GM12892 (cell line): Measurements from ENCODE around the gene DENND1A.
A peak's percentile ranks its signal among the peaks of the same experiment; 100 is the strongest.
"Not testable (repeated sequence)": the region's sequence is repeated elsewhere in the genome, so short reads cannot be mapped to it uniquely, and the experiment has no call there.

Experiments used
- DNase-seq: peaks from one replicate; pipeline ENCODE4 v3.0.0; 2011; ENCODE audit not compliant: insufficient read length
- FAIRE-seq: peaks from 2 replicates; lab custom pipeline; 2011; peaks lifted over from hg19 to GRCh38; lab: Jason Lieb, UNC
- POLR2A ChIP-seq: IDR thresholded peaks from 2 replicates; pipeline ENCODE4 v1.6.1; 2011; ENCODE audit warnings: low read depth, low read length, control low read depth
- POLR2AphosphoS5 ChIP-seq: IDR thresholded peaks from 2 replicates; pipeline ENCODE4 v1.6.1; 2011; ENCODE audit warnings: low read depth, low read length, control low read depth
- TAF1 ChIP-seq: IDR thresholded peaks from 2 replicates; pipeline ENCODE4 v1.6.1; 2011; ENCODE audit warnings: low read depth, mild to moderate bottlenecking, control low read depth, low read length, borderline replicate concordance

Gene DENND1A

GRCh38 chr9:123943671-123944070 lies 13.7 kb upstream of the DENND1A start:
- FAIRE-seq: no peak
- TF ChIP-seq POLR2AphosphoS5 (no peak), TAF1 (no peak), POLR2A (no peak)
- no peak for DNase-seq

DNA sequence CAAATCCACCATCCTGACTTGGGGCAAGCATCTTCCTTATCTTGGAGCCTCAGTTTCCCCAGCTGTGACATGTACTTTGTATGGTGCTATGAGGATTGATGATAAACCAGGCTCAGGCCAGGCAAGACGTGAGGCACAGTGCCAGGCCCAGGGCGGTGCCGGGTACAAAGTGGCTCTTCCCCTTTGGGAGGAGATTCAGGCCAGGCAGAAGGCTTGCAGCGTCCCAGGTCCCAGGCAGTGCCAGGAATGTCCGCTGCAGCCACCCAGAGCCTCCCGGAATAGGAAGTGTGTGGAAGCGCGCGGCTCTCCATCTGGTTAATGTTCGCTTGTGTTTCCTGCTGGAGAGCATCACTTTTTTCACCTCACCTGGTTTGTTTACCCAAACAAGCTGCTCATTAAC lies 12.6 kb upstream of the DENND1A start:
- TF ChIP-seq TAF1 (no peak), POLR2AphosphoS5 (no peak), POLR2A (no peak)
- DNase-seq (no peak), FAIRE-seq (no peak)

DNA sequence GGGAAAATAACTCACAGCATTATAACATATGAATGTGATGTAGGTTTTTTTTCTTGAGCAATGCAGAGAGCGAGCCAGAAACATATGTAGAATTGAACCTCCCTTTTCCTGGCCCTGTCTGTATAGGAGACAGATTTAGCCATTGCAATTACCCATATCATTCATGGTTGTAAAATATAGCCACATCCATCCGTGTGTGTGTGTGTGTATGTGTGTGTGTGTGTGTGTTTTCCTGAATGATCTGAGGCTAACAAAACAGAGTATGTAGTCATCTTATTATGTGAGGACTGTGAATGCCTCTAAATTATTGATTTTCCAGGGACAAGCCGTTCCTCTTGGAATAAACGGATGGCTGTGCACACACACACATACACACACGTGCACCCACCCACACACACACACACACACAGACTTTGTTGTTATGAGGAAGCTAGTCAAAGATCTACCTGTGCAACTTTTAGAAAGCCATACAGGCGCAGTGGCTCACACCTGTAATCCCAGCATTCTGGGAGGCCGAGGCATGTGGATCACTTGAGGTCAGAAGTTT lies 11.7 kb upstream of the DENND1A start:
- no peak for DNase-seq
- no peak for TF ChIP-seq TAF1
- no peak for TF ChIP-seq POLR2A
- no peak for TF ChIP-seq POLR2AphosphoS5
- no peak for FAIRE-seq

DNA sequence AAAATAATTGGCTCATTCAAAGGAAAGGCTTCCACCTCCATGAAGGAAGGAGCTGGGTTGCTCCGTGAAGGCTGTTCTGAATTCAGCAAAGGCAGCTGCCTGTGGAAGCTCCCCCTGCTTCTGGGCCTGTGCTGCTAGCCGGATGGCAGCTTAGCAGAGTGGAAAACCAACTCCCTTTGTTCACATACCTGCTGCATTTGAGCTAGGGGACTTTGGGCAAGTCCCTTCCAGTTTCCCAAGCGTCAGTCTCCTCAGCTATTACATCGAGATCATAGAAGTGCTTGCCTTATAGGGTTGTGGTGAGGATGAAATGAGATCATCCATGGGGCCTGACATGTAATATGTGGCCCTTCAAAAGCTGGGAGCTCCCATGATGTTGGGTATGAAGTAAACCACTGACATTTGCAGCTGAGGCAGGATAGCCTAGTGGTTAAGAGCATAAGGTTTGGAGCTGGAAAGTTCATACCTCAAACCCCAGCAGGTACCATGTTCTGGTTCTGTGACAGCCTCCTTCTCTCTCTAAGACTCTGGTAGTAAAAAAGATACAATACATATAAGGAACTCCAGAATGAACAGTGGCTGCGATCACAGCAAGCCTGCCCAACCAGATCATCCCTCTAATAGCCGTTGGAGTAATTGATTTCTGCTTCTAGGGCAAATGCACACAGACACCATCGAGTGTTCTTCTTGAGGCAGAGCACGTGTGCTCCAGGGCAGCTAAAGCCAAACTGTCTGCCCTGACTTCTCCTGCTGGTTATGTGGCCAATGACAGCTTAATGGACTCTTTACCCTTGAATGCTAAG lies 11.0 kb upstream of the DENND1A start:
- FAIRE-seq (peak; percentile 77), DNase-seq (no peak)
- TF ChIP-seq POLR2A: peak; percentile 55; the same call in 1 of the 2 replicates
- 0 out of 2 replicates have a peak, but pooled peaks have one; percentile 42 for TF ChIP-seq POLR2AphosphoS5
- TF ChIP-seq TAF1: no peak; the same call in 1 of the 2 replicates

GRCh38 chr9:123938401-123938800 lies 8.5 kb upstream of the DENND1A start:
- TF ChIP-seq POLR2AphosphoS5 (no peak), POLR2A (no peak), TAF1 (no peak)
- no peak for DNase-seq
- FAIRE-seq: no peak

DNA sequence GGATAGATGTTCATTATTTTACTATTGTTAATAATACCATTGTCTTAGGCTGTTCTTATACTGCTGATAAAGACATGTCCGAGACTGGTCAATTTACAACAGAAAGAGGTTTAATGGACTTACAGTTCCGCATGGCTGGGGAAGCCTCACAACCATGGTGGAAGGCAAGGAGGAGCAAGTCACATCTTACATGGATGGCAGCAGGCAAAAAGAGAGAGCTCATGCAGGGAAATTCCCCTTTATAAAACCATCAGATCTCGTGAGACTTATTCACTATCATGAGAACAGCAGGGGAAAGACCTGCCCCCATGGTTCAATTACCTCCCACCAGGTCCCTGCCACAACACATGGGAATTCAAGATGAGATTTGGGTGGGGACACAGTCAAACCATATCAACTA lies 6.6 kb upstream of the DENND1A start:
- not testable (repeated sequence) for FAIRE-seq

GRCh38 chr9:123933440-123934212 lies 3.7 kb upstream of the DENND1A start:
- DNase-seq (no peak), FAIRE-seq (no peak)
- no peak for TF ChIP-seq TAF1
- TF ChIP-seq POLR2A: no peak
- TF ChIP-seq POLR2AphosphoS5: no peak

More for the DNA sequence above, 6.6 kb upstream of the DENND1A start:
- DNase-seq: not testable (repeated sequence)

GRCh38 chr9:123929177-123929869 lies 603 bp downstream of the DENND1A start:
- no peak for DNase-seq
- TF ChIP-seq POLR2AphosphoS5 (no peak), POLR2A (no peak), TAF1 (no peak)
- FAIRE-seq: peak; percentile 17

GRCh38 chr9:123928533-123929176 lies 1.3 kb downstream of the DENND1A start:
- no peak for DNase-seq
- TF ChIP-seq POLR2A (no peak), POLR2AphosphoS5 (no peak), TAF1 (no peak)
- no peak for FAIRE-seq

DNA sequence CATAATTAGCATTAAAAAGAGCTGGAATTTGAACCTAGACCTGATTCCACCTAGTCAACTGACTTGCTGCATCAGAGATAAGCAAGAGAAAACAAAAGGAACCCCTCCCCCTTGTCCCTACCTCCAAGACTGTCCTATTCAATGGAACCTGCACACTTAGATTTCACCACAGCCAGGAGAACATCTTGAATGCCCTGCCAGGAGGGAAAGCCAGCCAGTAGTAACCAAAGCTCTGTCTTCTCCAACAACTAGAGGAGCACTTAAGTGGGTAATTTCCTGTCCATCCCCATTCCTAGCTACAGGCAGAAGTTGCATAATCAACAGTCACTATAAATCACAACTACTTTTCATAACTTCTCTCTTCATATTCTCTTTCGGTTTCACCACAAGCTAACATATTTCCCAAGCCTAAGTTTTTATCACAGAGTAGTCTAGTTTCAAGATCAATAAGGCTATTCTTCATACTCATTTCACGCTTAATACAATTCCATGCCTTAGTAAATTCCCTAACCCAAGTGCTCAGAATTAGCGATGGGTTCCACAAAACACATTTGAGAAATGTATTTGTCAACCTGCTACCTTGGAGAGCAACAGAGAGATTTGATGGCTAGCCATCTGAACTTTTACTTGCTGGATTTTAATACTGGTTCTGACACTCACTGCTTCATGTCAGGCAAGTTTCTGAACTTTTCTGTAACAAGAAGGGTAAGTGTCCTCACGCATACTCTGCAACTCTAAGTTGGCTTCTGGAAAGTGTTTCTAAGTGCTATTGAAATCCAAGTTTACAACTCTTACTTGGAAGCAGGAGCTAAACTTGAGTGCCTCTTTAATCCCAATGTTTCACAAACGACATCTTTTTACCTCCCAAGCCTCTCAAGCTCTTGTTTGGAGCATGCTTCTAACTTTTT lies 2.0 kb downstream of the DENND1A start:
- DNase-seq (no peak), FAIRE-seq (peak; percentile 74)
- no peak for TF ChIP-seq TAF1
- no peak for TF ChIP-seq POLR2A
